HG03108 (cell line): ENCODE data around the gene NPTX1.

Source experiments
- ATAC-seq: cut with Tn5 transposase; IDR thresholded peaks from one replicate; pipeline ENCODE4 v1.9.1; 2021; ENCODE audit warnings: moderate library complexity; ENCODE audit not compliant: unreplicated experiment

Gene NPTX1

DNA sequence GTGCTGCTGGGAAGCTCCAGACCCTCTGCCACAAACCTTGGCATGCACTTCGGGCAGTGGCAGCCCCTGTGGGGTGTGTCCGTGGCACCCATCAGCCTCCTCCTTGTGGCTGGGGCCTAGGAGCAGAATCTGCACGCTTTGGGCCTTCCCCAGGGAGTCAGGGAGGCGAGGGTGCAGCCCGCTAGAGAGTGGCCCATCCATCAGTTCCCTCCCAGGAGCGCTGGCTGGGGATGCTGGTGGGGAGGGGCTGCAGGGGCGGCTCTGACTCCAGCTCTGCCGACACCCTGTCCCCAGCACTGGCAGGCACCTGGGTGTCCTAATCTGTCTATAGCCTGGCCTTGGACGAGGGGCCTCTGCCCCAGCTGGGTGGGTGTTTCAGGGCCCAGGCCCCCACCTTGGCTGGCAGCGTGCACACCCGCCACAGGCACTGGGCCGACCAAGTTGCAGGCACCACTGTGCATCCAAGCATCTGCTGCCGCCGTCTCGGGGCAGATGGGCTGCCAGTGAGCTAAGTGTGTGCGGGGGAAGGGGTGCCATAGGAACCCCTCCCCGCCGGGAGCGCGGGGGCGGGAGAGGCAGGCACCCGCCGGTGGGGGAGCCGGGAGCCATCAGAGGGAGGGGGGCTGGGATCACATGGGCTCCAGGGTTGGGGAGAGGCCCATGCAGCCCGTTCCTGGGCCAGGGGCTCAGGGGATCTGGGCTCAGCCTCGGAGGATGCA, 31.2 kb downstream of the NPTX1 start:
- ATAC-seq: no peak

- no peak for ATAC-seq
Observed at GRCh38 chr17:80444644-80444979, 31.8 kb downstream of the NPTX1 start.

- ATAC-seq: no peak
Observed at GRCh38 chr17:80443916-80444643, 32.3 kb downstream of the NPTX1 start.

- ATAC-seq: no peak
Observed at GRCh38 chr17:80443498-80443897, 32.9 kb downstream of the NPTX1 start.

DNA sequence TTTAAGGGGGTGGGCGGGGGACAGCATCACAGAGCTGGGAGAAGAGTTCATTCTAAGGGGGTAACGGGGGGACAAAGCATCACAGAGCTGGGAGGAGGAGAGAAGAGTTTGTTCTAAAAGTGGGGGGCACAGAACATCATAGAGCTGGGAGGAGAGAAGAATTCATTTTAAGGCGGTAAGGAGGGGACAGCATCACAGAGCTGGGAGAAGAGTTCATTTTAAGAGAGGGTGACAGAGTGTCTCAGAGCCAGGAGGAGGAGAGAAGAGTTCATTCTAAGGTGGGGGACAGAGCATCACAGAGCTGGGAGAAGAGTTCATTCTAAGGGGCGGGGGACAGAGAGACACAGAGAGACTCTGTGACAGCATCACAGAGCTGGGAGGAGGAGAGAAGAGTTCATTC, 33.6 kb downstream of the NPTX1 start:
- no peak for ATAC-seq

- ATAC-seq: no peak
Observed at GRCh38 chr17:80442323-80442659, 34.1 kb downstream of the NPTX1 start.

DNA sequence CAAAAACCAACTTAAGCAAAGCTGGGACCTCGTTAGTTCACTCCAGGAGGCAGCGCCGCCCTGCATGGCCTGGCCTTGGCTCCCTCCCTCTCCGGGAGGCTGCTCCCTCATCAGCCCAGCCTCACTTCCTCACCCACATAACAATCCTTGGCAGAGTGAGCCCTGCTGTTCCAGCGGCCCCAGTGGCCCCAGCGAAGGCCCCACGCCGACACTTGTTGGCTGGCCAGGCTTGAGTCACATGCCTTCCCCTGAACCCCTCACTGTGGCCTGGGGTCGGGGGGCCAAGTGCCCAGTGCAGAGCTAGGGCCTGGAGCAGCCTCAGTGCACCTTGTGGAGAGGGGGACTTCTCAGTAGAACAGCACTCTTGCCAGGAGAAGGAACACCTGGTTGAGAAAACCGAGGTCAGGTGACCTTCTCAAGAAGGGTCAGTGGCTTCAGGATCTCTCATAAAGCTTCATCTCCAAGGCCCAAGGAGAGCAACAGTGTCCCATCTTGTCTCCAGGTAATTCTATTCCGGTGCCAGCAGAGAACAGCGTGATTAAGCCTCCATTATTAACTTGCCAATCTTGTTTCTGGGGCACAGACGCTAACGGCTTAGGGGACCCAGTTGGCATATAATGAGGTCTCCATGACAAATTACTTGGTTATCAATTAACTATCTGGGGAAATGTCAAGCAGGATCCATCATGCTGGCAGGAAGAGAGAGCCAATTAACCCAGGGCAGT, 34.6 kb downstream of the NPTX1 start:
- ATAC-seq: no peak

GRCh38 chr17:80441133-80441578, 35.3 kb downstream of the NPTX1 start:
- ATAC-seq: no peak

GRCh38 chr17:80439499-80439898, 36.9 kb downstream of the NPTX1 start:
- ATAC-seq: no peak

GRCh38 chr17:80438806-80439205, 37.6 kb downstream of the NPTX1 start:
- no peak for ATAC-seq

- no peak for ATAC-seq
Observed at GRCh38 chr17:80437532-80437931, 38.9 kb downstream of the NPTX1 start.

DNA sequence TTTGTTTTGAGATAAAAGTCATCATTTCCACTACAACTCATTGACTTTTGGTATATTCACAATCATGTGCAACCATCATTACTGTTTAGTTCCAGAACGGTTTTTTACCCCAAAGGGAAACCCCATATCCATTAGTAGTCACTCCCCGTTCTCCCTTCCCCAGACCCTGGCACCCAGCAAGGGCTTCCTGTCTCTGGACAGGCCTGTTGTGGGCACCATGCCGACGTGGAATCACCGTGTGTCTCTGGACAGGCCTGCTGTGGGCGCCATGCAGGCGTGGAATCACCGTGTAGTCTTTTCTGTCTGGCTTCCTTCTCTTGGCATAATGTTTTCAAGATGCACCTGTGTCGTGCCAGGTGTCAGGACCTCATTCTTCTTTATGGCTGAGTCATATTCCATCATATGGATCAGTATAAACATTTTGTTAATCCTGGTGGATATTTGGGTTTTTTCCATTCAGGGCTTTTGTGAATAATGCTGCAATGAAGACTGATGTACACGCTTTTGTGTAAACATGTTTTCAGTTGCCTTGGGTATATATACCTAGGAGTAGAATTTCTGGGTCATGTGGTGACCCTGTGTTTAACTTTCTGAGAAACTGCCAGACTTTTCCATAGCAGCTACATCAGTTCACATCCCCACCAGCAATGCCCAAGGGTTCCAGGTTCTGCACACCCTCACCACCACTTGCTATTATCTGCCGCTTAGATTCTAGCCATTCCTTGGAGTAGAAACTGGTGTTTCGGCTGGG, 42.3 kb downstream of the NPTX1 start:
- no peak for ATAC-seq

GRCh38 chr17:80432961-80433550, 43.4 kb downstream of the NPTX1 start:
- no peak for ATAC-seq

DNA sequence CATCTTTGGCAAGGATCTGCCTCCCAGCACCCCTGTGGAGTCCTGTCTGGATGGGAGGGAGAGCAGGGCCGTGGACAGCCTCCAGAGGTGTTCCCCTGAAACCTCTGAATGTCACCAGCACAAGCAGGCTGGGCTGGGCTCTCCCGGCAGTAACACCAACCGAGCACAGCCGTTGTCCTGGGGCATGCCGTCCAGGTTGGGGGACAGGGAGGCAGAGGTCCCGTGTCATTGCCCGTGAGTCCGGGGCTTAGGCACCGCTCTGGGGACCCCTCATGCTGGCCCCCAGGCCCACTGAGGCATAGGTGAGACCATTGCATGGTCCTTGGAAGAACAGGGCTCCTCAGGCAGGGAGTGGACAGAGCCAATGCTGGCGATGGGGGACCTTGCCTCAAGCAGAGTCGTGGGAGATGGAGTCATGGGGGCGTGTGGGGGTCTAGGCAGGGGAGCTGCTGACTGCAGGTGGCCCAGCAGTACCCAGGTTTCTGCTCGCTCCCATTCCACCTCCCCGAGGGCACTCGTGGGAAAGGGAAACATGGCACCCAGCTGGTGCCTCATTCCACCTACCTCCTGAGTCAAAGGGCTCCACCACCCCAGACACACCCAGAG, 44.0 kb downstream of the NPTX1 start:
- no peak for ATAC-seq

DNA sequence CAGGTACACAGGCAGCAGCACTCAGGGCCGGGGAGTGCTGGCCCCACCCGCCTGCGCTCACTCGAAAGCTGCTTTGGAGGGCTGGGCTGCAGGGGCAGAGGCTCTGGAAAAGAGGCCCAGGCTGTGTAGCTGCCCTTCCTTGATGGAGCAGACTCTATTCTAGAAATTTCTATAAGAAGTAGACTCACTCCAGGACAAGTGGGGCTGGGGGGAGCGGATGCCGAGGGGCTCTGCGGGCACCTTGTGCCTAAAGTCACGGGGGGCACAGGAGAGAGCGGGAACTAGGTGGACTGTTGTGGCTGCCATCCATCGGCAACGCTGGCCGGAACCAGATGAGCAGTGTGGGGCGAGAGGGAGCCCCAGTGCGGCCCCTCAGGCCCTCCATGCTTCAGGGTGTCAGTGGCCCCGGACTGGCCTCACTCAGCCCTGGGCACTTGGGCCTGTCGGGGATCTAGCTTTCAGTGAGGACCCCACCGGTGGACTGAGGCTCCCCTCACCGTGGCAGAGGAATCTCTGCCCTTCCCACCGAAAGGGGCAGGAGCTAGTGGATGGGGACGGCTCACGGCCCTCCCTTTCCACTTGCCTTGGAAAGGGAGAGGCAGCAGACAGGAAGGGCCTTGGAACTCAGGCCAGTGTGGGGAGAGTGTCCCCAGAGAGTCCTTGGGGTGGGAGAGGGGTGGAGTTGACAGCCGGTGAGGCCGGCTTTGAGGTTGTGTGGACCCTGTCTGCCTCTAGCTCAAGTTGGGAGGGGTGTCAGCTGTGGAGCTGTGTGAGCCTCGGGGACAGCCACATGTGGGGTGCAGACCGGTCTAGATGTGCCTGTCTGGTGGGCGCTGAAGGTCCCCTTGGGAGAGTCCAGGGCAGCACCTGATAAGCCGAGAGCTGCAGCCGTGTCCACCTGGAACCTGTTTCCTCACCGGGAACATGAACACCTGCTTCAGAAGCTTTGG, 44.9 kb downstream of the NPTX1 start:
- ATAC-seq: no peak

DNA sequence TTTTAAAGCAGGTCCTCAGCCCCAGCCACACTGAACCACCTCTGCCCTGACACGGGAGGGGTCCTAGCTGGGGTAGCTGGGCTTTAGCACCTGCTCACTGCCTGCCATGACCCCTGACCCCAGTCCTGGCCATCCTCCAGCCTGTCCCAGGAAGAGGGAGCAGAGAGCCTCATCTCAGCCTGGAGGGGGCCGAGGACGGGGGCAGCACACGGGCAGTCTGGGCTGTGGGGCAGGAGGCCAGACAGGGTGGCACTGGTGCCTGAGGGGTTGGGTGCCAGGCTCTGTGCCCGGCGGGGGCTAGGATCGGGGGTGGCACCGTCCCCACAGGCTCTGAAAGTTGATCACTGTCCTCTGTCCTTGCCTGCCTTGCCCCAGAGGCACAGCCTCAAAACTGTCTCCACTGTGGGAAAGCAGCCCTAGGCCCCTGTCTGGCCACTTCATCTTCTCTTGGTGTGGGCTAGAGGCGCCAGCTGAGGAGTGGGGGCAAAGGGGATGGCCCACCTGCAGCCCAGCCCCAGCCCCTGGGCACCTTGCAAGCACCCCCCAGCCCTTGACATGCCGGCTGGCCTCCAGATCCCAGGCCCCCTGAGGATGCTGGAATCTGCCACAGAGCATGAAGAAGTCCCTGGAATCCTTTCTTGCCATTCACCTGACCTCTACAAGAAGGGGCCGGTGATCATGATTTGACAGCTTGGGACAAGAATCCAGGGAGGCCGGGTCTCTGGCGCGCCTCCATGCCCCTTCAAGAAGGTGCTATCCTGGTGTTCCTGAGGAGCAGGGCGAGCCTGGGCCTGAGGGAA, 45.8 kb downstream of the NPTX1 start:
- ATAC-seq: no peak

DNA sequence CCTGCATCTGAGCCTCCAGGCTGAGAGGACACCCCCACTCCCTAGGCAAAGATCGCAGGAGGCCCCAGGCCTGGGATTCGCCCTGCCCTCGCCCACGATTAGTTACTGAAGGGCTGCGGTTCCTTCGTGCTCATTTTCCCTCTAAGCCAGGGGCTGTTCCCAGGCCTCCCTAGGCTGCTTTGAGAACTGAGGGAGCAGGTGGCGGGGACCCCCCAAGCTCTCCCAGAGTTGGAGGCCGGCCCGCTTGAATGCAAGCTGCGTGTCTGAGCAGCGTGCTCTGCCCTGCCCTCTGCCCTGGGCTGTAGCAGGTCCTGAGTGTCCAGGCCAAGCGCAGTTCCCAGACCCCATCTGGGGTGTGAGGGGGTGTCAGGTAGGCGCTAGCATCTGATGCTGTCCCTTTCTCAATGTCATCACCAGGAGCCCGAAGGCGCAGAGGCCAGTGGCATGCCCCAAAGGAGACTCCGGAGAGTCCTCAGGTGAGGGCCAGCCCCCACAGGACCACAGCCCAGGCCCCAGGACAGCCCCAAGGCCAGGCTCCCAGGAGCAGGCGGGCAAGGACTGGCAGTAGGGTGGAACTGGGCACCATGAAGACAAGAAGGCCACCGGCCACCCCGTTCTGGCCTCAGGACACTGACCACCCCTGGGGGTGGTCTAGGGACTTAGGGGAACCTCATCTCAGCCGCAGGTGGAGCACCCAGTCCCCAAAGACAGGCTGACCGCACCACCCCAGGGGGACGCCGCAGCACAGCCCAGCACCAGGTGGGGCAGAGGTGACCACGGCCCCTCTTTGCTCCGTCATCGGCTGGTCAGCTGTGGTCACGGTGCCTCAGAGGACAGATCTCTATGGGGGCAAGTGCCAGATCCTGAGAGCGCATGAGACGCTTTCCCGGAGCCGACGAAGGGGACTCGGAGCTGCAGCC, 46.8 kb downstream of the NPTX1 start:
- ATAC-seq: no peak

- ATAC-seq: no peak
Observed at GRCh38 chr17:80428796-80429195, 47.6 kb downstream of the NPTX1 start.
